AG08396 (cell line): Measurements from ENCODE around the gene SAMD3.
A peak's percentile ranks its signal among the peaks of the same experiment; 100 is the strongest.
"Not testable (repeated sequence)": the region's sequence is repeated elsewhere in the genome, so short reads cannot be mapped to it uniquely, and the experiment has no call there.

Experiments used
- DNase-seq: peaks from one replicate; pipeline ENCODE4 v3.0.0; 2012; ENCODE audit warnings: low spot score, mixed read lengths

SAMD3 gene

GRCh38 chr6:130129762-130130246, 92.9 kb downstream of the SAMD3 start:
- peak; percentile 12 for DNase-seq

- no peak for DNase-seq
Observed at GRCh38 chr6:130128326-130128725, 94.4 kb downstream of the SAMD3 start.

GRCh38 chr6:130127195-130127594, 95.6 kb downstream of the SAMD3 start:
- DNase-seq = no peak

- no peak for DNase-seq
Observed at GRCh38 chr6:130122243-130122642, 100.5 kb downstream of the SAMD3 start.

GRCh38 chr6:130120731-130121130, 102.0 kb downstream of the SAMD3 start:
- DNase-seq = no peak

GRCh38 chr6:130119211-130119610, 103.5 kb downstream of the SAMD3 start:
- DNase-seq = no peak

- no peak for DNase-seq
Observed at GRCh38 chr6:130118236-130118635, 104.5 kb downstream of the SAMD3 start.

- not testable (repeated sequence) for DNase-seq
Observed at GRCh38 chr6:130117187-130117701, 105.5 kb downstream of the SAMD3 start.

- DNase-seq = no peak
Observed at GRCh38 chr6:130116273-130116672, 106.5 kb downstream of the SAMD3 start.

GRCh38 chr6:130115036-130115435, 107.7 kb downstream of the SAMD3 start:
- DNase-seq = no peak

- no peak for DNase-seq
Observed at GRCh38 chr6:130113201-130113710, 109.5 kb downstream of the SAMD3 start.

- no peak for DNase-seq
Observed at GRCh38 chr6:130111031-130111430, 111.7 kb downstream of the SAMD3 start.

- no peak for DNase-seq
Observed at GRCh38 chr6:130107710-130108109, 115.0 kb downstream of the SAMD3 start.

- no peak for DNase-seq
Observed at GRCh38 chr6:130105996-130106704, 116.6 kb downstream of the SAMD3 start.

GRCh38 chr6:130099119-130099518, 123.6 kb downstream of the SAMD3 start:
- DNase-seq = no peak

- DNase-seq = no peak
Observed at GRCh38 chr6:130098317-130098716, 124.4 kb downstream of the SAMD3 start.
